GM04503 (cell line): ENCODE measurements around the gene VSTM2L.
"Not testable (repeated sequence)": the region's sequence is repeated elsewhere in the genome, so short reads cannot be mapped to it uniquely, and the experiment has no call there.

Experiments used
- DNase-seq: peaks from one replicate; pipeline ENCODE4 v3.0.0-alpha.2; 2012; ENCODE audit warnings: low read depth

The VSTM2L gene

GRCh38 chr20:37939701-37940560 lies 37.0 kb downstream of the VSTM2L start:
- DNase-seq, result no peak

DNA sequence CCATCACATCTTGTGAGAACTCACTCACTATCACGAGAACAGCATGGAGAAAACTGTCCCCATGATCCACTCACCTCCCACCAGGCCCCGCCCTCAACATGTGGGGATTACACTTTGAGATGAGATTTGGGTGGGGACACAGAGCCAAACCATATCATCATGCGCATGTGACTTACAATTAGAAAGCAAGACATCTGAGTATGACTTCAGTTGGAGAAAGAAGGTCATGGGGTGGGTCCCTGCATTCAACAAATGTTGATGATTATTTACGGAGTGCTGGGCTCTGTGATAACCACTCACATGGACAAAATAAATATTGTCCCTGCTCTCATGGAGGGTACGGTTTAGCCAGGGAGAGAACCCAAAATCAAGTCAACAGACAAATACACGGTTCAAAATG lies 37.9 kb downstream of the VSTM2L start:
- no peak for DNase-seq

DNA sequence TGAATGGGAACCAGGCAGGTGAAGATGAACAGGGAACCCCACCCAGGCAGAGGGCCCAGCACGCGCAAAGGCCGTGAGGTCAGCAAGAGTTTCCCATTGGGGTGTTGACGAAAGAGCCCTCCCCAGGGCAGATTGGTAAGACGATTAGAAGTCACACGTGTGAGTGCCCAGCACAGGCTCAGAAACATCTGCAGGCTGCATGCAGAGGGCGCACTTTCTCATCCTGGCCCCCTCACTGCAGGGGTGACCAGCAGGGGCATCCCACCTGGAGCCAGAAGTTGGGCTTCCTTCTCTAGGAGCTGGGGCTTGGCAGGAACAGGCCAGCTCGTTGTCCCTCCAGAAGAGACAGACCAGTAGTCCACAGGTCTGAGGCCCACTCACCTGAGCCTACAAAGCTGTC lies 38.4 kb downstream of the VSTM2L start:
- DNase-seq, result no peak

DNA sequence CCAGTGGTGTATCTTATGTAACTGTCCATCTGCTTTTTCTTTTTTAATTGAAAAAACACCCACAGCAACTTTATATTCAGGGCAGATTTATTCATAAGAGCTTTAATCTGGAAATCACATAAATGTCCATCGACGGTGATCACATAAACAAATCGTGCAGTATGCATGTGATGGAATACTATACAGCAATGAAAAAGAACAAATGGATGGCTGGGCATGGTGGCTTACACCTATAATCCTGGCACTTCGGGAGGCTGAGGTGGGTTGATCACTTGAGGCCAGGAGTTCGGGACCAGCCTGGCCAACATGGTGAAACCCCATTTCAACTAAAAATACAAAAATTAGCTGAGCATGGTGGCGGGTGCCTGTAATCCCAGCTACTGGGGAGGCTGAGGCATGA lies 39.1 kb downstream of the VSTM2L start:
- no peak for DNase-seq

DNA sequence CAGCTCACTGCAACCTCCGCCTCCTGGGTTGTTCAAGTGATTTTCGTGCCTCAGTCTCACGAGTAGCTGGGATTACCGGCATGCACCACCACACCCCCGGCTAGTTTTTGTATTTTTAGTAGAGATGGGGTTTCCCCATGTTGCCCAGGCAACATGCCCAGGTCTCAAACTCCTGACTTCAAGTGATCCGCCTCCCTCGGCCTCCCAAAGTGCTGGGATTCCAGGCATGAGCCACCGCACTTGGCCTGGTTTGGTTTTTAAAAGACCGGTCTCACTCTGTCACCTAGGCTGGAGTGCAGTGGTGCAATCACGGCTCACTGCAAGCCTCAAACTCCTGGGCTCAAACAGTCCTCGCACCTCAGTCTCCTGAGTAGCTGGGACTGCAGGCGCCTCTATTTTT lies 40.1 kb downstream of the VSTM2L start:
- no peak for DNase-seq

DNA sequence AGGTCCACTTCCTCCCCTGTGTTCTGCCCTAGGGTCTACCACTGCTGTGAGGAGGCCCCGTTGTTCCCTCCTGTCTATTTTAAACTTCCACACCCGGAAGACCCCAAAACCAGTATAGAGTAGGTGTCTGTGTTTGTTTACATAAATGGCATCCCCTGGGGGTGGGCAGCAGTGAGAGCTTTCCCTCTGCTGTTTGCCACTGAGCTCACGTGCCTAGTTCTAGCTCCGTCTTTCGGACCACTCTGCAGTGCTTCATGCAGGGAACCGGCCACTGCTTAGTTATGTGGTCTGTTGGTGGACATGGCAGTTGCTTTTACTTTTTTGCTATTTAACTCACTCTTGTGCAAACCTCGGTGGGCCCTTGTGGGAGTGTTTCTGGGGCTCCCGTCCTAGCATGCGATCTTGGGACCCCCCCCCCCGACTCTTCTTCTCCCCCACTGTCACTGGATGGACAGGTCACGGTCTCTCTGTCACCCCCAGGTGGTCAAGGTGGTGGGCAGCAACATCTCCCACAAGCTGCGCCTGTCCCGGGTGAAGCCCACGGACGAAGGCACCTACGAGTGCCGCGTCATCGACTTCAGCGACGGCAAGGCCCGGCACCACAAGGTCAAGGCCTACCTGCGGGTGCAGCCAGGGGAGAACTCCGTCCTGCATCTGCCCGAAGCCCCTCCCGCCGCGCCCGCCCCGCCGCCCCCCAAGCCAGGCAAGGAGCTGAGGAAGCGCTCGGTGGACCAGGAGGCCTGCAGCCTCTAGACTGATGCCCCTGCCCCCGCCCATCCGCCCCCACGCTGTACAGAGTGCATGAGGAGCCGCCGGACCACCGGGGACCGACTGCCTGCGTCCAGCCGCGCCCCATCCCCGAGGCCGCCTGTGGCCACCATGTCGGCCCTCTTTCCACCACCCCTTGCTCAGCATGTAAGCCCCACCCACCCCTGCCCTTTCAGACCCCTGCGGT lies 40.9 kb downstream of the VSTM2L start:
- no peak for DNase-seq

DNA sequence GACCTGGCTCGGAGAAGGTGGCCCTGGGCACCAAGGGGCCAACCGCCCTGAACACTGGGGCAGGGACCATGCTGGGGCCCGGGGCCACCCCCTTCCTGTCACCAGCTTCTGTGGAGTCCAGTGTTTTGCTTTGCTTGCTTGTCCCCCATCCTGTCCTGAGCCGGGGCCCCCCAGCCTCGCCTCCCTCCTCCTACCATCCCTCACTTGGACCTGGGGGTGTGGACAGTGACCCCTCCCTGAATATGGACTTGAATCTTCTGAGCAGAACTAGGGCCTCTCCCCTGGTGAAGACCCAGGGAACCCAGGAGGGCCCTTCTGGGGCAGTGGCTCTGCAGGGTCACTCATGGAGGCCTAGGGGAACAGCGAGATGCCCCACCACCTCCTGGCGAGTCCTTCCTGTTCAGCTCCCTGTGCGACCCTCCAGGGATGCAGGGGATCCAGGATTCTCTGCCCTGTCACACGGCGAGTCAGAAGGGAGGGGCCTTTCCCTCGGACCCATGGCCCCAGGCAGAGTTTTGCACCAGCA lies 41.6 kb downstream of the VSTM2L start:
- no peak for DNase-seq

DNA sequence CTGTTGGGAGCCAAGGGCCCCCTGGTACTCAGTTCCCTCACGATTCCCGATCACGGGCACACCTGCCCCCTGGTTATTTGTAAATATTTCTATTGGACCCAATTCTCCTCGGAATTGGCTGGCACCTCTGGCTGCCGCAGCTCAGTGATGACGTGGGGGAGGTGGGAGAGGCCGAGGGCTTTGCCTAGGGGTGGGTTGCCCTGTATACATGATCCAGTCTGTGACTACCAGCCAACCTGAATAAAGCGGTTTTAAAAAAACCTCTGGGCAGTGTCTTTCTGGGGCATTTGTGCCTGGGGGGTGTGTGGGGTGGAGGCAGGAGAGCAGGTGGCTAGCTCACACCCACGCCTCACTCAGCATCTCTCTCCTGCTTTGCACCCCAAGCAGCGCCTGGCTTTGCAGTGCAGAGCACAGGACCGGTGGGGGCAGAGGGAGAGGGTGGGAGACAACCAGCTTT lies 42.2 kb downstream of the VSTM2L start:
- no peak for DNase-seq

- no peak for DNase-seq
Measured at GRCh38 chr20:37946946-37947345, 44.0 kb downstream of the VSTM2L start.

- no peak for DNase-seq
Measured at GRCh38 chr20:37947943-37948342, 45.0 kb downstream of the VSTM2L start.

DNA sequence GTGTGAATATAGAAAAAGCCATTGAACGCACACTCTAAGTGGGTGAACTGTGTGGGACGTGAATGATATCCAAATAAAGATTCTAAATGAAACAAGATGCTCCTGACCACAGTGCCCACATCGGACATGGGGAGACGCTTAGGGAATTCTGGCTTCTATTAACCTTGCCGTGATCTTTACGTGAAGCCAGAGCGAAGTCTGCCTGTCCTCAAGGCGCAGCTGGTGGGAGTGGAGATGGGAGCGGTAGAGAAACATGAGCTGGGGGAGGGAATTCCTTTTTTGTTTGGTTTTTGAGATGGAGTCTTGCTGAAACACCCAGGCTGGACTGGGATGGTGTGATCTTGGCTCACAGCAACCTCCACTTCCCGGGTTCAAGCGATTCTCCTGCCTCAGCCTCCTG lies 46.0 kb downstream of the VSTM2L start:
- DNase-seq, result no peak

GRCh38 chr20:37954190-37954589 lies 51.3 kb downstream of the VSTM2L start:
- DNase-seq, result no peak

DNA sequence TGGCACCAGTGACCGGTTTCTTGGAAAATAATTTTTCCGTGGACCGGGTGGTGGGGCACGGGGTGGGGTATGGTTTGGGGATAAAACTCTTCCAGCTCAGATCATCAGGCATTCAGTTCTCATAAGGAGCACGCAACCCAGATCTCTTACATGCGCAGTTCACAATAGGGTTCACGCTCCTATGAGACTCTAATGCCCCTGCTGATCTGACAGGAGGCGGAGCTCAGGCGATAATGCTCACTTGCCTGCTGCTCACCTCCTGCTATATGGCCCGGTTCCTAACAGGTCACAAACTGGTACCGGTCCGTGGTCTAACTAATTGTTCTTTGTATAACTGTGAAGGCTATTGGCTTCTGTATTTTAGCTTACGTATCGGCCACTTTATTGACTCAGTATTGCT lies 51.7 kb downstream of the VSTM2L start:
- DNase-seq, result no peak

GRCh38 chr20:37955511-37955910 lies 52.6 kb downstream of the VSTM2L start:
- no peak for DNase-seq

DNA sequence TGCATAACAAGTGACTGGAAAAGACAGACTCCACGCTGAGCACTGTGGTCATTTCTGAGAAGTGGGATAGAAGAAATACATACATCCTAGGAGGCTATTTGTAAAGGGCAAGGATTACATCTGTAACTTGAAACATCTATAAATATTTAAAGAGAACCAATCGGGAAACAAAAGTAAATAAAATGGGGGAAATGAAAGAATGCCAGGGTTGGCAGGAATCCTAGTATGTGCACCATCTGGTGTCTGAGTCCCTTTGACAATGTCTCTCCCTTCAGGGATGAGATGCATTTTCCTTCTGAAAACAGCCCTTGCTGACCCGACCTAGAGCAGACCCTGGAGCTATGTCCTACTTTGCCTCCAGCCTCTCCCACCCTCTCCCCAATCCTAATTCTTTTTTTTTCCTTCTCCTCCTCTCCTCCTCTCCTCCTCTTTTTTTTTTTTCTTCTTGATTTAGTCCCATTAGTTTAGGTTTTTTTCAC lies 53.2 kb downstream of the VSTM2L start:
- DNase-seq, result no peak

DNA sequence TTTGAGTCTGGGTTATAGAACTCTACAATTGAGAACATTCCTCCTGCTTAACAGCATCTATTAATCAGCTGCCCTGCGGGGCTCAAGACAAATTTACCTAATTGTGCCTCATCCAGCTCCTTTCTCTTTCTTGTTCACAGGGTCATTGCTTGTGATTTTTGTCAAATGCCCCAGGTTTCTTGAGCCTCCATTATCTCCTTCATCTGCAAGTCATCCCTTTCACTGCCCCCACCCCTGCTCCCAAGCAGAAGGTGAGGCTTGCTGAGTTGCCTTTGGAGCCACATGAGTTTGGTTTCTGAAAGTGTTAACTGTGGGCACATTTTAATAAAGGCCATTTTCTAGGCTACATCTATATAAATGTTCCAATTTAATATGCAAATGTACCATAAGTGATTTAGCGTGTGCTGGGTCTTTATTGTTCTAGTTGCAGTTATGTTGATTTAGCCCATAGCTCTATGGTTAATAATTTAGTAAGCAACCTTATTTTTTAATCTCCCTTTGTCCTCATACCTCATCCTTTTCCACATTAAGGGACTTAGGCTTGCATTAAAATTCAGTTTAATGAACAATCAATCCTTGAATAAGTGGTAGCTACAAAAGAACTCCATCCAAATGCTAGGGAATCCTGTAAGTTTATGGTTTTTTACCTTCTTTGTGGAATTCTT lies 56.1 kb downstream of the VSTM2L start:
- DNase-seq, result no peak

- DNase-seq, result no peak
Measured at GRCh38 chr20:37961066-37961465, 58.1 kb downstream of the VSTM2L start.

GRCh38 chr20:37963483-37963882 lies 60.6 kb downstream of the VSTM2L start:
- not testable (repeated sequence) for DNase-seq

DNA sequence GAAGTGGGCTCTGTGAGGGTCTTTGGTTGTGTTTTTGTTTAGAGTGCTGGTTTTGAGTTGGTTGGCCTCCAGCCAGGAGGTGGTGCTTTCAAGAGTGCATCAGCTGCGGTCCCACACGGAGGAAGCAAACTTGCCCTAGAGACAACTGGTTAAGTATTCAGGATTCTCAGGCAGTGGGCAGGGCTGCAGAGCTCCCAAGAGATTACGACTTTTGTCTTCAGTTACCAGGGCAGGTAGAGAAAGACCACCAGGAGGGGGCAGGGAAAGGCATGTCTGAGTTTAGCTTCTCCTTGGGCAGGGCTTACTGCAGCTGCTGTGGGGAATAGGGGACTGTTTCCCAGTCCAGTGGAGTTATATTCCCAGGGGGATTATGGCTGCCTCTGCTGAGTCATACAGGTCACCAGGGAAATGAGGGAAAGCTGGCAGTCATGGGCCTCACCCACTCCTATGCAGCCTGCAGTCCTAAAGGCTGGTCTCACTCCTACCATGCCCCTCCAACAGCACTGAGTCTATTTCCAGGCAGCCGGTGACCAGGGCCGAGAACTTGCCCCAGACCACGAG lies 66.0 kb downstream of the VSTM2L start:
- DNase-seq, result no peak

- no peak for DNase-seq
Measured at GRCh38 chr20:37969949-37970855, 67.3 kb downstream of the VSTM2L start.

DNA sequence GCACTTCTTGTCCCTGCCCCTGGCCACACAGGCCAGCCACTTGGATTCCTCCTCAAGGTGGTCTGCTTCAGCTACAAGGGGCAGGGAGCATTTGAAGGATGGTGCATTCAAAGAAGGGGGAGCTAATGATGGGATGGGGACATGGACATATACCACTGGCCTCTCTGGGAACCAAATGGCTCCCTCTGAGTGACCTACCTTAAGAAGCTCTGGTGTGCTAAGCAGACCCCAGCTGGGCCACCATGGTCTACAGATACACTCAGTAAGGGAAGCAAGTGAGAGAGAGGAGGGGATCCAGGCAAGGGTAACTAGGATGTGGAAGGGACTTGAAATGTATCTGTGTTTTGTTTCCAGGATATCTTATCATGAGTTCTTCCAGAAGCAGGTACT lies 67.9 kb downstream of the VSTM2L start:
- DNase-seq, result no peak
